Left ventricle myocardium inferior (tissue), 1 donor: ENCODE results near the gene TNRC18. TPM values are rescaled to one million over a fixed set of nuclear protein-coding genes. Genes with fewer than 3 reads are reported as not detected.
"Not testable (repeated sequence)": the region's sequence is repeated elsewhere in the genome, so short reads cannot be mapped to it uniquely, and the experiment has no call there.

ENCODE experiments used
- DNase-seq: peaks from one replicate; pipeline ENCODE4 v3.0.0-alpha.2; 2020
- H3K27ac ChIP-seq: fragments of 200-600 bp; replicated peaks from 2 replicates; pipeline ENCODE4 v1.8.0; 2021
- H3K27me3 ChIP-seq: fragments of 200-600 bp; 2 replicates; pipeline ENCODE4 v1.8.0; 2021; ENCODE audit warnings: low read depth
- H3K36me3 ChIP-seq: fragments of 200-600 bp; 2 replicates; pipeline ENCODE4 v1.8.0; 2021
- H3K4me1 ChIP-seq: fragments of 200-600 bp; 2 replicates; pipeline ENCODE4 v1.8.0; 2021
- H3K4me3 ChIP-seq: fragments of 200-600 bp; 2 replicates; pipeline ENCODE4 v1.8.0; 2021; ENCODE audit warnings: mild to moderate bottlenecking, moderate library complexity
- H3K9me3 ChIP-seq: fragments of 200-600 bp; replicated peaks from 2 replicates; pipeline ENCODE4 v1.8.0; 2021
- CTCF ChIP-seq: fragments of 200-600 bp; IDR thresholded peaks from 2 replicates; pipeline ENCODE4 v1.8.0; 2021; ENCODE audit warnings: antibody characterized with exemption, mild to moderate bottlenecking, borderline replicate concordance
- intact Hi-C: fragments of 100-400 bp; cut with micrococcal nuclease; formaldehyde crosslinking; loops from one replicate; pipeline ENCODE4 v1.11.0; 2022
- total RNA-seq: library from RNA; stranded (reverse); fragmentation: NEBNext Ultra II Directional; extraction: Animal tissue kit (Norgen Biotek cat#: 25700); gene quantifications from one replicate; pipeline ENCODE4 v1.2.1, GENCODE V29; 2021
- donor health status: DM: no; HTN: yes; CAD: no; lungs with severe emphysema.

Gene TNRC18
- total RNA-seq, 1 donor from 2014 or later: 27.7 TPM

GRCh38 chr7:5270788-5271187, 152.8 kb downstream of the TNRC18 start:
- Histone ChIP-seq H3K4me1 (peaks cover 4% of the 10 kb centered on the region), H3K4me3 (no peak overlapping the region), H3K27ac (no peak overlapping the region), H3K9me3 (no peaks in the 10 kb centered on the region), H3K27me3 (peaks cover 26% of the 10 kb centered on the region), H3K36me3 (no peaks in the 10 kb centered on the region)
- no peak for TF ChIP-seq CTCF
- DNase-seq: no peak
- intact Hi-C loops: no loop called here

DNA sequence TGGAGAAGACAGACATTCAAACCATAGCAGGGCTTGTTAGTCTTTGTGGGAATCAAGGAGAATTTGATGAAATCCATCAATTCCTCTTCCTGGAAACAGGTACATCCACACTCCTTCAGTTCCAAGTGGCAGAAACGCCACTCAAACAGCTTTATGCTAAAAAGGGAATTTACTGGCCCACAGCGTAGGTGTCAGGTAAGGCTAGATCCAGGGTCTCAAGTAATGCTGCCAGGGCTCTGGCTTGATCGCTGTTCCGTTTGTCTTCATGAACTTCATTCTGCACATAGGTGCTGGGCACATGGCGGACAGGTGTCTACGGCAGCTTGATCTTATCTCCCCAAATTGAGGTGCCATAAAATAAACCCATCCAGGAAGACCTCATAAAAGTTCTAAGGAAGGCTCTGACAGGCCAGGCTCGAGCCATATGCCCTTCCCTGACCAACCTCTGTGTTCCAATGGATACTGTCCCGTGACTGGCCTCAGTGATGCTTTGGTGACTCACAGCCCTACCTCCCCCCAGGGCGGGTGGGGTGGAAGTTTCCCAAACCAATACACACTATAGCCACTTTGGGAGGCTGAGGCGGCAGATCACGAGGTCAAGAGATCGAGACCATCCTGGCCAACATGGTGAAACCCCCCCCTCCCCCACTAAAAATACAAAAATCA, 153.5 kb downstream of the TNRC18 start:
- H3K9me3 ChIP-seq, H3K4me3 ChIP-seq, intact Hi-C loops, H3K27ac ChIP-seq, DNase-seq, H3K36me3 ChIP-seq, H3K4me1 ChIP-seq: not testable (repeated sequence)
- peaks cover 32% of the 10 kb centered on the region for H3K27me3 ChIP-seq

DNA sequence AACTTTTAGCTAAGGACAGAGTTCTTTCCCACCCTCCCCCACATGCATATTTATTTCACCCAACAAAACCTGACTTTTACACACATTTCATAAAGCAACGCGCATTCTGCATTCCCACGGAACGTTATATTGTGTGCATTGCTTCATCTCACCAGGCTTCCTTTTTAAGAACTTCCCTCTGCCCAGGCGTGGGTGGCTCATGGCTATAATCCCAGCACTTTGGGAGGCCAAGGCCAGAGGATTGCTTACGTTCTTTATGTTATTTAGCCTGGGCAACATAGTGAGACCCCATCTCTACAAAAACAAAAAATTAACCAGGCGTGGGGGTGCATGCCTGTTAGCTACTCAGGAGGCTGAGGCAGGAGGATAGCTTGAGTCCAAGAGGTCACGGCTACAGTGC, 155.8 kb downstream of the TNRC18 start:
- DNase-seq, intact Hi-C loops: not testable (repeated sequence)
- peaks cover 19% of the 10 kb centered on the region for H3K27me3 ChIP-seq

DNA sequence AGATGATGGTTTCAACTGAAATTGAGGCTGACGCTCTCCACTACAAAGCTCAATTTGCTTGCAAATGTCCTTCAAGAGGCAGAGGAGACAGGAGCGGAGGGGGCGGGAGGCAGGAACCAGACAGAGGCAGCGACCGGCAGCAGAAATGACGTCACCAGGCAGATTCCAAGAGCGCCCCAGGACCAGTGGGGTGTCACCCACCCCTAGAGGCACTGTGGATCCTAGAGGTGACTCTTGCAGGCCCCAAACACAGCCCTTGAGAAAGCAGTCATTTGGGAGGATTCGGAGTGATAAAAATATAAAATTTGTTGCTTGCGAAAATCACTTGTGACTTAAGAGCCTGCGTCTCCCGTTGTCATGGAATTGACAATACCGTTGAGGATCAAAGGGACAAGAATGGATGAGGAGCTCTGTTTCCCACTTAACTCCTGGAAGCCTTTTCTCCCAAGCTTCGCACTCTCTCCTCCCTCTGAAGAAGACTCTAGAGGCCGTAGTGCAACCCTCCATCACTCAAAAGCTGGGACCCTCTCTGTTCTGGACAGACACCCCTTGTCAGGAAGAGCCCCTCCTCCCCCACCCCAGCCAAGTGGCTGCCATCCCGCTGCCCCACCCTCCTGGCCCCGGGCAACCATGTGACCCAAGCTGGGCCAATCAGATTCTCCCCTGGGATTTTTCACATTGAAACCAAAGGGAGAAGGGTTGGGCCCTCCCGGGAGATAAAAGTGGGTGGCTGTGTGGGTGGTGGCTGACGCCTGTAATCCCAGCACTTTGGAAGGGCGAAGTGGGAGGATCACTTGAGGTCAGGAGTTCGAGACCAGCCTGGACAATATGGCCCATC, 157.2 kb downstream of the TNRC18 start:
- H3K27ac ChIP-seq: no peak overlapping the region
- intact Hi-C loops: no loop called here
- DNase-seq: no peak
- H3K9me3 ChIP-seq: no peaks in the 10 kb centered on the region
- no peaks in the 10 kb centered on the region for H3K36me3 ChIP-seq
- peaks cover 19% of the 10 kb centered on the region for H3K27me3 ChIP-seq
- H3K4me3 ChIP-seq: no peak overlapping the region
- TF ChIP-seq CTCF: no peak
- H3K4me1 ChIP-seq: no peaks in the 10 kb centered on the region

More for the DNA sequence above, 155.8 kb downstream of the TNRC18 start:
- H3K4me3 ChIP-seq, H3K9me3 ChIP-seq, H3K36me3 ChIP-seq, H3K4me1 ChIP-seq, H3K27ac ChIP-seq: not testable (repeated sequence)

DNA sequence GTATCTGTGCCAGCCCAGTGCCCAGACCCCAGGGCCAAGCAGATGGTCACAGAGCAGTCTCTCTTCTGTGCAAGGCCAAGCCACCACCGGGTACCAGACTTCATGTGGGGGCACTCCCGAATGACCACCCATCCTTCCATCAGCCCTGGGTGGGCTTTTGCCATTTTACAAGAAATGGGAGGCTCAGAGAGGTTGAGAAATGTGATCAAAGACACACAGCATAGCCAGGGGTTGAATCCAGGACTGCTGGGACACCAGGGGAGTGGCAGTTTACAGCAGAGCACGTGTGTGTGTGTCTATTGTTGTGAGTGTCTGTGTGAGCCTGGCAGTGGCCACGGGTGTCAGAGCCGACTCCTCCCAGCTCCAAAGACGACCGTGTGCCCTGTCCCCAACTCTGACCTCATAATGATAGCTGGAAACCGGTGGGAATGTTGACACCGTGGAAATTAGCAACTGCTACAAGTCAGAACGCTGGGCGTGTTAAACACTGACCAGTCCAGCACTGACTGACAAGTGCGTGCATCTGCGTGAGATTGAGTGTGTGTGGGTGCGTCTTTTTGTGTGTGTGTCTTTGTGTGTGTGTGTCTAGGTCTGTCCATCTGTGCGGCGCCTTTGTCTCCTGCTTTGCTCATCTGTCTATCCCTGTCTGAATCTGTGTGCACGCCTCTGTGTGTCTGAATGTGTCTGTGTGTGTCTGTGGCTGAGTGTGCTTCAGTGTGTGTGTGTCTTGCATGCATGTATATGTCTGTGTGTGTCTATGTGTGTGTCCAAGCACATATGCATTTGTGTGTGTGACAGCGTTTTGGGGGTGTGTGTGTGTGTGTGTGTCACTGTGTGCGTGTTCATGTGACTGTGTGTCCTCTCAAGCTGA, 158.1 kb downstream of the TNRC18 start:
- Histone ChIP-seq H3K4me3 (no peak overlapping the region), H3K36me3 (no peaks in the 10 kb centered on the region), H3K4me1 (no peaks in the 10 kb centered on the region), H3K9me3 (no peaks in the 10 kb centered on the region), H3K27me3 (peaks cover 19% of the 10 kb centered on the region), H3K27ac (no peak overlapping the region)
- TF ChIP-seq CTCF: no peak
- no peak for DNase-seq
- intact Hi-C loops: no loop called here

DNA sequence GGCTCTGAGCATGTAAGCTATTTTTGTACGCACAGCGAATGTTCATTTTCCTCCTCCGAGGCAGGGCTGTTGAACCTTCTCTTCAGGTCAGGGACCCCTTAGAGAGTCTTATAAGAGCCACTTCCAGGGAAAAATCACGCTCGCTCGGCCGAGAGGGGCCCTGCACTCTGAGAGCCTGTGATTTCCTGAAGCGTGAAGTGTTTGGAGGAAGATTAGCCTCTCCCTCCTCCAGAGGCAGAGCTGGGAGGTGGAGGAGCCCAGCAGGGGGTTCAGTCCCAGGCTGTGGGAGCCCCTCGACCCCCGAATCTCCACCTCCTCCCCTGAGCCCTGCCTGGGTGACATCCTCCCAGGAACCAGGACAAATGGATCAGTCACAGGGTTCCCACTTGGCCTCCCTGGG, 160.6 kb downstream of the TNRC18 start:
- H3K4me1 ChIP-seq, DNase-seq, intact Hi-C loops, H3K36me3 ChIP-seq, H3K9me3 ChIP-seq, H3K27ac ChIP-seq, H3K4me3 ChIP-seq: not testable (repeated sequence)
- H3K27me3 ChIP-seq: peaks cover 17% of the 10 kb centered on the region

DNA sequence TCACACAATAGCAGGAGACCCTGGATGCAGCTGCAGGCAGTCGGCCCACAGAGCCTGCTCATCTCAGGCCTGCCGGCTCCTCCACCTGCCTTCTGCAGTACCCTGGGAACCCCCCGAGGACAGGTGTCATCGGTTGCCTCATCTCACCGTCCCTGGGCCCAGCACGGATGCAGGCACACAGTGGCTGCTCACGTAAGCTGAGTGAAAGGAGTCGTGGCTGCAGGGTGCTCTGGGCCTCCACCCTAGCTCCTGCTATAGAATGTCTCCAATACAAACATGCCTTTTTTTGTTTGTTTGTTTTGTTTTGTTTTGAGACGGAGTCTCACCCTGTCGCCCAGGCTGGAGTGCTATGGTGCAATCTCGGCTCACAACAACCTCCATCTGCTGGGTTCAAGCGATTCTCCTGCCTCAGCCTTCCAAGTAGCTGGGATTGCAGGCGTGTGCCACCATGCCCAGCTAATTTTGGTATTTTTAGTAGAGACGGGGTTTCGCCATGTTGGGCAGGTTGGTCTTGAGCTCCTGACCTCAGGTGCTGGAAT, 163.0 kb downstream of the TNRC18 start:
- H3K4me3 ChIP-seq, H3K36me3 ChIP-seq, intact Hi-C loops, DNase-seq, H3K9me3 ChIP-seq, H3K27ac ChIP-seq, H3K4me1 ChIP-seq, H3K27me3 ChIP-seq: not testable (repeated sequence)
